GM21717 (cell line): ENCODE measurements around the gene GABRG3.

Experiments
- ATAC-seq: cut with Tn5 transposase; IDR thresholded peaks from one replicate; pipeline ENCODE4 v1.9.1; 2021; ENCODE audit warnings: mild to moderate bottlenecking, moderate library complexity; ENCODE audit not compliant: unreplicated experiment

The GABRG3 gene

GRCh38 chr15:27456807-27457206 lies 485.8 kb downstream of the GABRG3 start:
- ATAC-seq, result no peak

- no peak for ATAC-seq
Measured at GRCh38 chr15:27457766-27458165, 486.8 kb downstream of the GABRG3 start.

GRCh38 chr15:27458345-27459084 lies 487.5 kb downstream of the GABRG3 start:
- ATAC-seq, result no peak

GRCh38 chr15:27459836-27460235 lies 488.9 kb downstream of the GABRG3 start:
- ATAC-seq, result no peak

- ATAC-seq, result no peak
Measured at GRCh38 chr15:27461181-27461580, 490.2 kb downstream of the GABRG3 start.

- ATAC-seq, result no peak
Measured at GRCh38 chr15:27463525-27464088, 492.6 kb downstream of the GABRG3 start.

GRCh38 chr15:27464941-27465612 lies 494.1 kb downstream of the GABRG3 start:
- no peak for ATAC-seq

- no peak for ATAC-seq
Measured at GRCh38 chr15:27466758-27467157, 495.8 kb downstream of the GABRG3 start.

GRCh38 chr15:27468151-27468591 lies 497.2 kb downstream of the GABRG3 start:
- no peak for ATAC-seq

- ATAC-seq, result no peak
Measured at GRCh38 chr15:27473845-27474244, 502.9 kb downstream of the GABRG3 start.

- ATAC-seq, result no peak
Measured at GRCh38 chr15:27475395-27475794, 504.4 kb downstream of the GABRG3 start.

- ATAC-seq, result no peak
Measured at GRCh38 chr15:27479296-27480140, 508.5 kb downstream of the GABRG3 start.

GRCh38 chr15:27480141-27480530 lies 509.2 kb downstream of the GABRG3 start:
- ATAC-seq, result no peak

GRCh38 chr15:27480642-27481041 lies 509.7 kb downstream of the GABRG3 start:
- ATAC-seq, result no peak

- ATAC-seq, result no peak
Measured at GRCh38 chr15:27481768-27482167, 510.8 kb downstream of the GABRG3 start.

GRCh38 chr15:27482287-27482686 lies 511.3 kb downstream of the GABRG3 start:
- ATAC-seq, result no peak

- ATAC-seq, result no peak
Measured at GRCh38 chr15:27483124-27483523, 512.1 kb downstream of the GABRG3 start.

GRCh38 chr15:27485265-27485664 lies 514.3 kb downstream of the GABRG3 start:
- no peak for ATAC-seq

GRCh38 chr15:27486051-27486450 lies 515.1 kb downstream of the GABRG3 start:
- no peak for ATAC-seq

GRCh38 chr15:27486683-27487647 lies 516.0 kb downstream of the GABRG3 start:
- no peak for ATAC-seq
